Measurements from ENCODE around the gene LIMCH1. TPM values are rescaled to one million over a fixed set of nuclear protein-coding genes. Genes with fewer than 3 reads are reported as not detected.

The LIMCH1 gene
- total RNA-seq, 1 donor from 2014 or later, result 257 TPM

DNA sequence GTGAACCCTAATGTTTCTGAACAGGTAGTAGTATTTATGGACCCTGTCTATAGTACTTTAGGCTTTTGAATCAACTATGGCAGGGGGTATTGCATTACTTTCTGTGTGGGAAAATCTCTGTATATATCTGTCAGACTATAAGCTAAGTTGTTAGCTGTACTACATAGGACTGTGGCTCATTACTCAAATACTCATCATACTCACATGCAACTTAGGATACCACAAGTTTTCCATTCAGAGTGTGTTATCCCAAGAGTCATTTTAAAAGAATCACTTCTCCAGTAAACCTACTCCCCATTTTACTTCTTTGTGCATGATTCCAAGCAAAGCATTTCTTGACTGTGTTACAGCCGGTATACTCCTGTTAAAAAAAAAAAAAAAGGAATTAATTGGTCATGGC, 115.0 kb downstream of the LIMCH1 start:
- no peak for DNase-seq (ENCODE audit: low spot score)
- Mint-ChIP-seq H3K4me3 (ENCODE audit: unreplicated experiment) (no peak overlapping the region), H3K27ac (ENCODE audit: unreplicated experiment) (no peak overlapping the region), H3K27me3 (ENCODE audit: unreplicated experiment) (peaks cover 5% of the 10 kb centered on the region), H3K36me3 (ENCODE audit: low read depth, unreplicated experiment) (peaks cover 71% of the 10 kb centered on the region), H3K9me3 (ENCODE audit: unreplicated experiment) (no peaks in the 10 kb centered on the region), H3K4me1 (ENCODE audit: unreplicated experiment) (peaks cover 5% of the 10 kb centered on the region)
- TF ChIP-seq, protein P1, sequence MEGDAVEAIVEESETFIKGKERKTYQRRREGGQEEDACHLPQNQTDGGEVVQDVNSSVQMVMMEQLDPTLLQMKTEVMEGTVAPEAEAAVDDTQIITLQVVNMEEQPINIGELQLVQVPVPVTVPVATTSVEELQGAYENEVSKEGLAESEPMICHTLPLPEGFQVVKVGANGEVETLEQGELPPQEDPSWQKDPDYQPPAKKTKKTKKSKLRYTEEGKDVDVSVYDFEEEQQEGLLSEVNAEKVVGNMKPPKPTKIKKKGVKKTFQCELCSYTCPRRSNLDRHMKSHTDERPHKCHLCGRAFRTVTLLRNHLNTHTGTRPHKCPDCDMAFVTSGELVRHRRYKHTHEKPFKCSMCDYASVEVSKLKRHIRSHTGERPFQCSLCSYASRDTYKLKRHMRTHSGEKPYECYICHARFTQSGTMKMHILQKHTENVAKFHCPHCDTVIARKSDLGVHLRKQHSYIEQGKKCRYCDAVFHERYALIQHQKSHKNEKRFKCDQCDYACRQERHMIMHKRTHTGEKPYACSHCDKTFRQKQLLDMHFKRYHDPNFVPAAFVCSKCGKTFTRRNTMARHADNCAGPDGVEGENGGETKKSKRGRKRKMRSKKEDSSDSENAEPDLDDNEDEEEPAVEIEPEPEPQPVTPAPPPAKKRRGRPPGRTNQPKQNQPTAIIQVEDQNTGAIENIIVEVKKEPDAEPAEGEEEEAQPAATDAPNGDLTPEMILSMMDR (IDR thresholded peaks at IDR 0.05; ENCODE audit: unreplicated experiment), result no peak

DNA sequence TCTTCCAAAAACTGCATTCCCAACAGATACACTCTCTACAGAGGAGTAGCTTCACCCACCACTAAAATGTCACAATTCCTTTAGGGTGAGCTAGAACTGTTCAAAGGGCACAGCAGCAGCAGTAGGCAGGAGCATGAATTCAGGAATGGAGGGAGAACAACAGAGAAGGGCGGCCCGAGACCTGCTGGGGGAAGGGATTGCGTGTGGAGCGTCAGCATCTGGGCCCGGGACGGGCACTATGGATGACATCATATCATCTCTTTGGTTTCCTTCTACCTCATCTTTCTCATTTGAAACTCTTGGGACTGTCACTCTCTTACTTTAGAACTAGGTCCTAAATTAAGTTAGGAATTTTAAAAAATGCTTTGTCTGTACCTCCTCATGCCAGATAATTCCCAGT, 115.6 kb downstream of the LIMCH1 start:
- Mint-ChIP-seq H3K4me3 (ENCODE audit: unreplicated experiment) (no peak overlapping the region), H3K27me3 (ENCODE audit: unreplicated experiment) (peaks cover 4% of the 10 kb centered on the region), H3K27ac (ENCODE audit: unreplicated experiment) (no peak overlapping the region), H3K9me3 (ENCODE audit: unreplicated experiment) (no peaks in the 10 kb centered on the region), H3K4me1 (ENCODE audit: unreplicated experiment) (no peaks in the 10 kb centered on the region), H3K36me3 (ENCODE audit: low read depth, unreplicated experiment) (peaks cover 66% of the 10 kb centered on the region)
- TF ChIP-seq, protein P1 (IDR thresholded peaks at IDR 0.05; ENCODE audit: unreplicated experiment), result no peak
- DNase-seq (ENCODE audit: low spot score), result no peak

DNA sequence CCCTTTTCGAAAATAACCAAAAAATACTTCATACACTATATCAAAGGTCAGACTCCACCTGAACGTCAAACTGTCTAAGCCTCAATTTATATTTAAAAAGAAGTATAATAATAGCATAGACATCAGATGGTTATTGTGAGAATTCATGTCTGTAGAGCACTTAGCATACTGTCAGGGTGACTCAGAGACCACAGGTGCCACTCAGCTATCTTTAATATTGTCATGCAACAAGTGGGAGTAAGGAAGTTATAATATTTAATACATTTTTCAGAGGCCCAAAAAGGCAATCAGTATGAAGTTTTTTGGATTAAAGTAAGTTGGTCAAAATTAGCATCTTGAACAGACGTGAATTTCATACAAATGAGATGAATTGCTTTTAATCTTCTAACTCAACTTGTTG, 117.2 kb downstream of the LIMCH1 start:
- Mint-ChIP-seq H3K9me3 (ENCODE audit: unreplicated experiment) (no peaks in the 10 kb centered on the region), H3K36me3 (ENCODE audit: low read depth, unreplicated experiment) (peaks cover 55% of the 10 kb centered on the region), H3K4me3 (ENCODE audit: unreplicated experiment) (no peak overlapping the region), H3K27me3 (ENCODE audit: unreplicated experiment) (peaks cover 3% of the 10 kb centered on the region), H3K27ac (ENCODE audit: unreplicated experiment) (no peak overlapping the region), H3K4me1 (ENCODE audit: unreplicated experiment) (no peaks in the 10 kb centered on the region)
- DNase-seq (ENCODE audit: low spot score), result no peak
- TF ChIP-seq, protein P1 (IDR thresholded peaks at IDR 0.05; ENCODE audit: unreplicated experiment), result no peak

DNA sequence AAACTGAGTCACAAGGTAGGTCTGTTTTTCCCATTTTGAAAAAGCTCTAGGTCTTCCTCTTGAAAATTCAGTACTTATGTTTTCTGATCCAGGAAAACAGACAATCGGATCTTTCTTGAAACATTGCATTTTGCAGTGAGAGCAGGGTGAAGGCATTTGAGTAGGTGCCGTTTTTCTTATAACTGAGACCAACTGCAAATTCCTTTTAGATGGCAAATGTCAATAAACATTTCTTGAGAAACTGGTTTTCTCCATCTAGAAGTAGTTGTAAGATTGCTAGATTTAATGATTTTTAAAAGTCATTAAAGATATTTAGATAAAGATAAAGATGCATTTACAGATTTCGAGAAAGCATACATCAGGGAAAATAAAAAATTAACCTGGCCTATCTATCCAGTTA, 118.1 kb downstream of the LIMCH1 start:
- peaks cover 51% of the 10 kb centered on the region for H3K36me3 Mint-ChIP-seq (ENCODE audit: low read depth, unreplicated experiment)
- no peaks in the 10 kb centered on the region for H3K4me1 Mint-ChIP-seq (ENCODE audit: unreplicated experiment)
- peaks cover 3% of the 10 kb centered on the region for H3K27me3 Mint-ChIP-seq (ENCODE audit: unreplicated experiment)
- no peak overlapping the region for H3K27ac Mint-ChIP-seq (ENCODE audit: unreplicated experiment)
- no peak for DNase-seq (ENCODE audit: low spot score)
- TF ChIP-seq, protein P1 (IDR thresholded peaks at IDR 0.05; ENCODE audit: unreplicated experiment), result no peak
- H3K4me3 Mint-ChIP-seq (ENCODE audit: unreplicated experiment), result peak overlapping the region; percentile 6
- no peaks in the 10 kb centered on the region for H3K9me3 Mint-ChIP-seq (ENCODE audit: unreplicated experiment)

DNA sequence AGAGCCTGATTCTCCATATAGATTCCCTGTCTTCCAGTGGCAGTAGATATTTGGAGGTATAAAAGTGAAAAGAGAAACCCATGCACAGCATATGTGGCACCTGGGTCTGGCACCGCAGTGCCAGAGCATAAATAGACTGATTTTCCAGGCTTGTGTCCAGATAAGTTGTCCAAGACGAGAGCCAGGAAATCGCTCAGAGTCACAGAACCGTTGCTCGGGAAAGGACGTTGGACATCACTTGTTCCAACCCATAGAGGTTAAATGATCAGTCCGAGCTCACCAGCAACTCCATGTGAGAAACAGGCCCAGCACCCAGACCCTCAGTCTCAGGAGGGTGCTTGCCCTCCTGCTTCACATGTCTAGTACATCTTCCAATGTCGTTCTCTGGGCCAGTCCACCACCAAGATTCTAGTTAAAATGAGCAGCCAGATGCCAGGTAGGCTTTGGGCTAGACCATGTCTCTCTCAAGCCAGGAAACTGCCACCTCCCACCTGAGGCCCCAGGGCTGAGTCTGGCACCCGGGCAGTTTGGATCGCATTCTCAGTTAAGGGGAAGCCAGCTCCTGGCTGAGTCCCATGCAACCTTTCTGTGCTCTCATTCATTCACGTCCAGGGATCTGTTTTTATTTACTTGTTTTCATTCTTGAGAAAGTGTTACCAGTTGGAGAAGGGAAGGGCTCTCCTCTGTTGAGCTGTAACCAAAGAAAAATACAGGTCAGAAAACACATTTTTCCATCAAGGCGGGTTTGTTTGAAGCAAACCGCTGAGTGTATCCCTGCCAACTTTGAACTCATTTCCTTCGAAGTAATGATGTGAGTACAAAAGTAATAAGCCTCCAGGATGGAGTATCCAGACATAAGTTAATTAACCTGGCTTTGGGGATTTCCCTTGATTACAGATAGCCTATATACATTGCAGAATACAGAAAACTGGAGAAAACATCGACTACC, 118.9 kb downstream of the LIMCH1 start:
- Mint-ChIP-seq H3K27ac (ENCODE audit: unreplicated experiment) (no peak overlapping the region), H3K27me3 (ENCODE audit: unreplicated experiment) (peaks cover 3% of the 10 kb centered on the region), H3K4me1 (ENCODE audit: unreplicated experiment) (no peaks in the 10 kb centered on the region), H3K36me3 (ENCODE audit: low read depth, unreplicated experiment) (peaks cover 44% of the 10 kb centered on the region), H3K9me3 (ENCODE audit: unreplicated experiment) (no peaks in the 10 kb centered on the region), H3K4me3 (ENCODE audit: unreplicated experiment) (no peak overlapping the region)
- no peak for DNase-seq (ENCODE audit: low spot score)
- TF ChIP-seq, protein P1 (IDR thresholded peaks at IDR 0.05; ENCODE audit: unreplicated experiment), result no peak
